NCI-H2107 treated with DMSO at 0.1 percent for 48 hours (cell line): ENCODE measurements around the gene RNF149.
"Not testable (repeated sequence)": the region's sequence is repeated elsewhere in the genome, so short reads cannot be mapped to it uniquely, and the experiment has no call there.

ENCODE experiments used
- DNase-seq: peaks from one replicate; lab custom pipeline; 2025; ENCODE audit not compliant: unreplicated experiment; lab: John Stamatoyannopoulos, UW

Gene RNF149, protein sequence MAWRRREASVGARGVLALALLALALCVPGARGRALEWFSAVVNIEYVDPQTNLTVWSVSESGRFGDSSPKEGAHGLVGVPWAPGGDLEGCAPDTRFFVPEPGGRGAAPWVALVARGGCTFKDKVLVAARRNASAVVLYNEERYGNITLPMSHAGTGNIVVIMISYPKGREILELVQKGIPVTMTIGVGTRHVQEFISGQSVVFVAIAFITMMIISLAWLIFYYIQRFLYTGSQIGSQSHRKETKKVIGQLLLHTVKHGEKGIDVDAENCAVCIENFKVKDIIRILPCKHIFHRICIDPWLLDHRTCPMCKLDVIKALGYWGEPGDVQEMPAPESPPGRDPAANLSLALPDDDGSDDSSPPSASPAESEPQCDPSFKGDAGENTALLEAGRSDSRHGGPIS

DNA sequence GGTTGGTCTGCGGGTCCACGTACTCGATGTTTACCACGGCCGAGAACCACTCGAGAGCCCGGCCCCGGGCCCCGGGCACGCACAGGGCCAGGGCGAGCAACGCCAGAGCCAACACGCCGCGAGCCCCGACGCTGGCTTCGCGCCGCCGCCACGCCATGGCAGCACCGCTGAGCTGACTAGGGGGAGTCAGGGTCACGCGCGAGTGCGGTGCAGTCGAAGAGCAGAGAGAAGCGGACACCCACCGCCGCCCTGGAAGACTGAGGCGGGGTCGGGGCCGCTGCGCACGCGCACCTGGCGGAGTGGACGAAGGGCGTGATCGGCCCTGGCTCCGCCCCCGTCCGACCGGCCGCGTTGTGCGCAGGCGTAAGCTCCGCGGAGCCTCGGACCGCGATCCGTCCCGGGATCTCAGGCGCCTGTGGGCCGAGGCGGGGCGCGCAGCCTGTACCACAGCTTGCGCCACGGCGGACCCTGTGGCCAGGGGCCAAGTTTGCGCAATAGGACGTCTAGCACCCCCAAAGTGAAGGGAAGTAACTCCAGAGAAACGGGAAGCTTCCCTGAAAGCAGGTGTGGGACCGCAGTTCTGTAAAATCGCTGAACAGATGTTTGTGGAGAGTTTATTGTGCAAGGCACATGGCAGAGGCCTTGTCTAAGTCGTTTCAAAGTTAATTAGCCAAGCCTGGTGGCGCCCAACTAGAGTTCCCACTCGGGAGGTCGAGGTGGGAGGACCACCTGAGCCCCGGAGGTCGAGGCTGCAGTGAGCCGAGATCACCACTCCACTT is at the start of gene RNF149:
TSS of gene RNF149 (minus strand) at position 270 of the 779 bp plus-strand sequence. CDS start at position 157, 113 bp downstream.
- DNase-seq: peak; percentile 37

DNA sequence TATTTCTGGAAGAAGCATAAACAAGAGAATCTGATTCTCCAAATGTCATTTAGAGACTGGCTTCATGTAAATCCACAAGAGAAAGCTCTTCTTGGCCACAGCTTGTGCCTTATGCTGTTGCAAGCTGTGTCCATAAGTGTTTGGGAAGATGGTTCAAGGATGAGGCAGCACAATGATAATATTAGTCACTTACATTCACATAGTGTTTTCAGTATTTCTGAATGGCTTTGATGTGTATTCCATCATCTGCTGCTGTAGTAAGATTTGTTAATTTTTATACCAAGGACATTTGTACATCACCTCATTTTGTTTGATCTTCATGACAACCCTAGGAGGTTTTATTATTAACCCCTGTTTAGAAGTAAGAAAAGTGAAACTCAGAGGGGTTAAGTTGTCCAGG is 48.9 kb upstream of the RNF149 start:
- DNase-seq: no peak

DNA sequence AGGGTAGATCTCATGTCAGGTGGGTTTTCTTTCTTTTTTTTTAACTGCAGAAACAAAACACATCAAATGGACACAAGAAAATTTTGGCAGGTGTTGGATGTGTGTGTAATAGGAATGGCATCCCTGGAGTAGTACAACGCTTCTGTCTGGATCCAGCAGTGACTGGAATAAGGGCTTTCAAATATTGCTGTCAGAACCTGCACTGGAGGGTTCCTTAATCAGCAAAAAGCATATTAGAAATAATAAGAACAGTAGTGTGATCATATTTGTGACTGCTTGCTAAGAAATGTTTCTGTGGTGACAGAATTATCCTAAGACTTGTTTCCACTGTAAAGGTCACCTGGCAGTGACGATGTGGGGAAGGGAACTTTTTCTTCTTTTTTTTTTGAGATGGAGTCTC is 48.0 kb upstream of the RNF149 start:
- no peak for DNase-seq

DNA sequence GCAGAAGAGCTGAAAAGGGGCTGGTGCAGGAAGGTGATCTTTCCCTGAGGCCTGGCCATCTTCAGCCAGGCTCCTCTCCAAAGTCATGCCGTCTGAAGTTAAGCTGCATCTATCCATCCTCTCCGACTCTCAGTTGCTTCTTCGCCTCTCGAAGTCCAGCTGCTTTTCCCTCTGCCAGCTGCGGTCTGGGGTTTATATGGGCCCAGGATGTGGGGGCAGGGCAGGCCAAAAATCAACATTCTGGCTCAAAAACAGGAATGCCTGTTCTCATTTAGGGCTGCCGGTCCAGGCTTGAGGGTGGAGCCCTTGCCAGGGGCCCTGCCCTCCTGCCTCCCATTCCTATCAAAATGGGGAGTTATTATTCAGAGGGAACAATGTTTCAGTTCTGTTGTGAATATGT is 47.6 kb upstream of the RNF149 start:
- no peak for DNase-seq

DNA sequence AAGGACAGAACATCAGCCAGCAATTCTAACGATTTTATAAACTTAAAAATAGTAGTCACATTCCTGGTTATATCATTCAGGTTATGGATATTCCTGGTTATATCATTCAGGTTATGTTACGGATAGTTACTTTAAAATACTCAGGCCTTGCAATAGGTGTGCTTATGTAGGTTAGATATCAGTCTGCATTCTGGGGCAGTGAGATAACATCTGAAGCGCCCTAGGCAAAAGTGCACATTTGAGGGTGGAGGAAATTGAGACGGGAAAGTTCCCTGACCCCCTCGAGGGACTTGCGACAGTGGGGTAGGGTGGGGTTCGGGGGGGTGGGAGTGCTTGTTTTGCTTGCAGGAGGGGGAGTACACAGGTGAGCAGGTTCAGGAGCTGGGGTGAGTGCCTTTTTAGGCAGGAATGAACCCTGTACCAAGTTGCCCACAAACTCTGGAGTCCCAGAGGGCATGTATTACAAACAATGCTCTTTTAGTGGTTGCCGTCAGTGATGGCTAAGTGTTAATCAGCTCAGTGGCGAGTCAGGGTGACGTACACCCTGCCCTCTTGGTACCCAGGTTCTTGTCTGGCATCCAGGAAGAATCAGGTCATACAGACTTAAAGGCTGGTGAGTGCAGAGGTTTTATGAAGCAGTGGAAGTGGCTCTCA is 47.0 kb upstream of the RNF149 start:
- DNase-seq: no peak

DNA sequence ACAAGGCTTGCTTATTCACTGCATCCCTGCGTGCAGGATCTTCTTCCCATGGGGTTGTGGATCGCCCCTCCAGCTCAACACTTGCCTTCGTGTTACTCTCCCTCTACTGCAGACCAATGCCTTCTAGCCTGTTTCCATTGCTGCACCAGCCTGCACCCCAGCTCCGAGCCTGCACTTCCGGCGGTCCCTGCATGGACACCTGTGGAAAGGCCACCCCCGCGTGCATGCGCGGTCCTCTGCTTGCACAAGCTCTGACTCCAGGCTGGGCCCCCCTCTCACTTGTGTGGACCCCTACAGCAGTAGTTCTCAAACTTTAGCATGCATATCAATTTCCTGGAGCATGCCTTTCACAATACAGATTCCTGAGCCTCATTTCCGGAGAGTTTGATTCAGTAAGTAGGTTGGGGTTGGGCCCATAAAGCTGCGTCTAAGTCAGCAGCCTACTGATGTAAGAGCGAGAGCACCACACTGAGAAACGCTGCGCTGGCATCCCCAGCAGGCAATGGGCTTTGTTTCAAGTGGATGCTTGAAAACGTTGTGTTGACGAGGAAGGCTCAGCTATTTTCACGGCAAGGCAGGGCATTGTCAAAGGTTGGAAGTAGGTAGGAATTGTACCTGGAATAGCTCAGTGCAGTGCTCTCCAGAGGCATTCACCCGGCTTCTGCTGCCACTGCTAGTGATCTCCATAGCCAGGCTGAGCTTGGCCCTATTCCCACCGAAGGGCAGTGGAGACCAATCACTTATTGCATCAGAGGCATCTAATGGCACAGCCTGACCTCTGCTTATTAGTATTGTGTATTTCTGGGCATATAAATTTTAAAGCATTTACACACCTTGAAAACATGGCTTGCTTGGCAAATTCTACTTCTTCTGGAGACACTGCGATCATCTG is 46.2 kb upstream of the RNF149 start:
- DNase-seq: no peak

DNA sequence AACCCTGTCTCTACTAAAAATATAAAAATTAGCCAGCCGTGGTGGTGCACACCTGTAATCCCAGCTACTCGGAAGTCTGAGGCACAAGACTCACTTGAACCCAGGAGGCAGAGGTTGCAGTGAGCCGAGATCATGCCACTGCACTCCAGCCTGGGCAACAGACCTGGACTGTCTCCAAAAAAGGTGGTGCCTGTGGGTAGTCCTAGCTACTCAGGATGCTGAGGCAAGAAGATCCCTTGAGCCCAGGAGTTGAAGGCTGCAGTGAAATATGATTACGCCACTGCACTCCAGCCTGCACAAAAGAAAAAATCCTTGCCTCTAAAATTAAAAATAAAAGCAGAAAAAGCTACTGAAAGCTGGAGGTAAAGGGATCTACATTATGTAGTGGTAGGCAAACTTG is 44.1 kb upstream of the RNF149 start:
- not testable (repeated sequence) for DNase-seq

DNA sequence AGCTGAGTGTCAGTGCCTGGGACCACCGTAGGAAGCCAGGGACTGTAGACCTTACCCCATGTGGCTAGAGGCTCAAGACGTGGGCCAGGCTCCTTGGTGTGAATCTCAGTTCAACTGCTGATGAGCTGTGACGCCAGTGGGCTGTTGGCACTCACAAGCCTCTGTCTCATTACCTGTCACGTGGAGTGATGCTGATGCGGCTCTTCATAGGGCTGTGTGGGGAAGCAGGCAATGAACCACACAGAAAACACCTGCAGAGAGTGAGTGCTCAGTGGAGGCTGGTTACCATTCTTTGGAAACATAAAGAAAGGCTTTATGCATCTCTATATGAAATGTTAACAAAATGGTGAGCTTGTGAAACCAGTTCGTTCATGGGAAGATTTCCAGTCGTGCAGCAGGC is 42.7 kb upstream of the RNF149 start:
- DNase-seq: no peak

DNA sequence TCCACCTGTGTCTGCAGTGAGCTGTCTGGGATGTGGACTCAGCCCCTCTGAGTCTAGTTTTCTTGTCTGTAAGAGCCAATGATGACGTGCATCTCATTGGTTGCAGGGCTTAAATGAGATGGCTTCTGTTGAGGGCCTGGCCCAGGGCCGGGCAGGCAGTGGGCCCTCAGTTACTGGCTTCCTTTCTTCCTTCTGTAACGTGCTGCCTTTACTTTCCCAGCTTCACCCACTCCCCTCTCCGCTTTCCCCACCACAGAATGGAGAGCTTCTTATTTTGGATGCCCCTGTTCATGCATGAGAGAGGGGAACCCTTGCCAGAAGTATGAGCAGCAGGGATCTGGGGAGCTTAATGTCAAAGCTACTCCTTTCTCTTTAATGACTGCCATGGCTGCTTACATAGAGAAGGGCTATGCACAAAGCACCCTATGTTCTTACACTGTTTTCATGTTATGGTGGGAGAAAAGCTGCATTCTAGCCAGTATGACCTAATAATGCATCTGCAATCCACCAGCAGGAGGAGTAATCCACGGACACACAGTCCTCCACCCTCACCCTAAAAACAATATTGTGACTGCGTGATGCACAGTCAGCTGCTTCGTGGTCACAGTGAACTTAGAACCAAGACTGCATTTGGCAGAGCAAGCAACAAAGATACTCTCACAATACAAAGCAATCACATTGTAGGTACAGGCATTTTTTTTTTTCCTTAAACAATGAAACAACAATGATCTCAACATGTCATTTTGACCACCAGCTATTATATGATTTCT is 41.6 kb upstream of the RNF149 start:
- no peak for DNase-seq

DNA sequence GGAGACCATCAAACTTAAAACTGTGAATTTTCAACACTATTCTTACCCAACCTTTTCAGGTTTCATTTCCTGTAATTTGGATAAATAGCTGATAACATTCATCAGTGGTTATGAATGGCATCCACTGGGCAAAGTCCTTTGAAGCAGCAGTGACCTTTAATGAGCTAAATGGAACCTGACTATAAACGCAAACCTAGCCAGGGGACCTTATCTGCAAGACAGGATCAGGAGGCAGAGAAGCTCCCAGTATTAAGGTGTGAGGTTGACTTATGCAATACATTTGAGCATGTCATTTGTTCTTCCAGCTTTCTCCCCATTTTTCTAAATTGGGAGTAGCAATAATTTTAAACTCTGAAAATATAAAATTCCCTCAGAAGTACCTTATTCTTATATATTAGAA is 40.4 kb upstream of the RNF149 start:
- DNase-seq: no peak

DNA sequence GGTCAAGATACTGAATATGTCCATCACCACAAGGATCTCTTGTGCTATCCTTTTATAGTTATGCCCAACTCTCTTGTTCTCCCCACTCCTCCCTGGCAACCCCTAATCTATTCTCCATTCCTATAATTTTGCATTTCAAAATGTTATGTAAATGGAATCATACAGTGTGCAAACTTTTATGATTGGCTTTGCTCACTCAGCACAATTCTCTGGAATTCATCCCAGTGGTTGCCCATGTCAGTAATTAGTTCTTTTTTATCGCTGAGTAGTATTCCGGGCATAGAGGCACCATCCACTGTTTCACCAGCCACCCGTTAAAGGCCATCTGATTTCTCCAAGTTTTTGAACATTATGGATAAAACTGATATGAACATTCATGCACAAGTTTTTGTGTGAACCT is 38.4 kb upstream of the RNF149 start:
- no peak for DNase-seq

DNA sequence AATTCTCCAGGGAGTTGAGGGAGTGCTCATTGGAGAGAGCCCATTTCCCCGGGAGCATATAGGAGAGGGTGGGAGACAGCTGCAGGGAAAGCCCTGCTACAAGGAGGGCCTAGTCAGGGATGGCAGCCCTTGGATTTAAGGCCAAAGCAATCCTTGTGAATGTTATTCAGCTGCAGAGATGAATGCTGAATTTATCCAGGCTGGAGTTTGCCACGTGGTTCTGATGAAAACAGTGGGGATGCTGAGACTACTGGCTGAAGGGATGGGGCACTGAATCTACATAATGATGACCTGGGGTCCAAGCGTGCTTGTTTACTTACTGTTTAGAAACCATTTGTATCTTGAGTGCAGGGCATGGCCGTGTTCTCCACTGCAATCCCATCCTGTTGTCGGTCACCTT is 35.6 kb upstream of the RNF149 start:
- no peak for DNase-seq

DNA sequence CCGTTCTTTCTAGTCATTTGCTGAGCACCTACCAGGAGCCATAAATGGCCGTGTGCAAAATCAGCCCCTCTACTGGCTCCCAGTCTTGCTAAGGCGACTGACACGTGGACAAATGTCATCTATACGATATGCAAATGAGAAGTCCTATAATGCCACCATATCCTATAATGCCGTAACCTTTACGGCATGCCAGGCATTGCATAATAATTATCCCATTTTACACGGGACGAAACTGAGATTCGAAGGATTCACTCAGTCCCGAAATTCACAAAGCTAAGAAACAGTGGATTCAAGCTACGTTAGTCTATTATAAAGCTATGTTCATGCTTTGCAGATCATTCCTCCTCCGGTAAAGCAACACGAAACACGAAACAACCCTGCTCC is 34.1 kb upstream of the RNF149 start:
- DNase-seq: no peak

DNA sequence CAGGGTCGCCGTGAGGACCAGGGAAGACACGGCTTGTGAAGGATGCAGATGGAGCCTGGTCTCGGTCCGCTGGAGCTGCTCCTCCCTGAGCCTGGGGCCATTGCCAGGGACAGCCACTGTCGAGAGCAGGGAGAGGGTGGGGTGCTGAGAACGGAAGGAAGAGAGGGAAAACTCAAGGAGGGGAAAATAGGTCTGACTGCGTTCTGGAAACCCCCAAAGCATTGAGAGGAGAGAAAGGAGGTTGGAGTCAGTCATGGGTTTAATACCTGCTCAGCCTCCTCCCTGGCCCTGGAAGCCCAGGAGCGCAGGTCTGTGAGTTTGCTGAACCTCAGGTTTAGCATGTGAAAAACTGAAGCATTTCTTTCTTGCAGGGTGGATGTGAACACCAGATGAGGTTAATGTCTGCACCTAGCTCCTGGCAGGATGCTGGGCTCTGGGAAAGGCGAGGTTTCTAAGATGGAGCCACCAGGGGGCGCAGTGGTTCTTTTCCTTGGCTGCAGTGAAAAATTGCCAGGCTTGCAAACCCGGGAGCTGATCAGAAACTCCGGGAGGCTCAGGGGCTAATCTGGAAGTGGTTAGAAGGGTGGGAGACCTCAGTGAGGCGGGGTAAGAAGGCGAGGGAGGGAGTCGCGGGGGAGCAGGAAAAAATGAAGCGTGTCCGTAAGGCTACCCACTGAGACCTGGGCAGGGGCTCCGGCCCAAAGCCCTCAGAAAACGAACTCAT is 33.6 kb upstream of the RNF149 start:
- DNase-seq: peak; percentile 35

DNA sequence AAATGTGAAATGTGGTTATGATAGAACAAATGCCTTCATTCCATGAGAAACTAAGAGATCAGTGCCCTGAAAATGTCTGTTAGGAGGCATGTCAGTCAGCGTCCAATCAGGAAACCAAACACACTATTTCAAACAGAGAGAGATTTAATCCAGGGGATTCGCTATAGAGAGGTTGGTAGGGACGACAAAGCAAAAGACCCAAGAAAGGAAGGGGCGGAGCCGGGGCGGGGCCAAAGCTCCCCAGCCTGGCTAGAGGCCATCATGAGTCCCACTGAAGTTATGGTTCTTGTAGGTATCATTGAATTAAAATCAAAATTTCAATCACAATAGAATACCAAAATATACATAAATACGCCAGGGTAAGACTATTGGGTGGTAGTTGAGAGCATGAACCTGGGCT is 32.9 kb upstream of the RNF149 start:
- DNase-seq: no peak

DNA sequence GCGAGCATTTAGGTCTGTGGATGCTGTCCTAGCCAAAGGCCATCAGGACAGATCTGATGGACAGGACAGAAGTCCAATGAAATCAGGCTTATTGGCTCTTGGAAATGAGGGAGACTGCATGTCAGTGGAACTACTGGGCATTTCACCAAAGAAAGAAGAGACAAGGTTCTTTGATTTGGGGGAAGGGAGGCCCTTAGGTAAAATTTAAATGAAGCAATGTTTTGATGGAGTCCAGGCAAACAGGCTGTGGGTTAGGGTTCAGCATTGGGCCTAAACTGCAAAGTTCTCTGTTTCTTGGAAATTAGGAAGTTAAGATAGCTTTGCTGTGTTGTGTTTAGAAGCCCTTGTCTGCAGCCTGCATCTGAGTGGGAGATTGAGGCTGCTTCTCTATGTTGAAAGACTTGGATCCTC is 31.6 kb upstream of the RNF149 start:
- DNase-seq: no peak

DNA sequence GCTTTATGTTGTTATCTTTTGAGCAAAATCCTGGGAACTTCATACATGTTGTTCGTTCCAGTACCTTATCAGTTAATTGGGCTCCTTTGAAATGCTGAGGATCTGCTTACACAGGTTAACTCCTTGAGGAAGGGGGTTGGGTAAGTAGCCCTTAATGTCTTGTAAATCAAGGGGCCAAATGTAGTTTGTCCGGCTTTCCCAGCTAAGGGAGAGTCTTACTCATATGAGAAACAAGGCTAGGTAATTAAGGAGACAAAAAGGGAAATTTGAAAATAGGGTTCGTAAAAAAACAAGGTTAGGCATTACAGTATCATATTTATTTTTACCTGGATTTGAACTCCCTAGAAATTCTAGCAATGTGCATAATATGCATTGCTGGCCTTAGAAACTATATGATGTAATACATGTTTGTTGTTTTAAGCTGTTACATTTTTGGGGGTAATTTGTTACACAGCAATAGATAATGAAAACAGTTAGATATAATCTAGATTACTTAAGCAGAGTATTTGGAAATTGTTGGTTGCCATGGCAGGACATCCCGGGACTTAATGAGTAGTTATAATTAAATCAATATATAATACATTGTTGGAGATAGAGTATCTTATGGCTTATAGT is 30.9 kb upstream of the RNF149 start:
- DNase-seq: no peak

DNA sequence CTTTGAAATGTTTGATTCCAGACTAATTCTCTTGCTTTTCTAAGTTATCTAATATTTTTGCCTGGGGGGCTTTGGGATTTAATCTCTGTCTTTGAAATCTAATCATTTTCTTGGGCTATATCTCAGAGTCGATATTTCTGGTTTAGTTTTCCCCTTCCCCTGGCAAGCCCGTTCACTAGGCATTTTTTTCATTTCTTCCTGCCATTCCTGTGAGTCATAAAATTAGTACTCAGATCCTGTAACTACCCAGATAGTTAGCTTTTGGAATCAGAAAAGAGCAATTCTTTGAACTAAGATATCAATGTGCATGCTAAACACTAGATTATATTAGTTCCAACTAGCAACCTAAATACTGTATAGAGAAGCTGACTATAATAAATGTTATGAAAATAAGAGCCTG is 29.4 kb upstream of the RNF149 start:
- DNase-seq: no peak
